ENCODE results near the gene FAM149B1.

DNA sequence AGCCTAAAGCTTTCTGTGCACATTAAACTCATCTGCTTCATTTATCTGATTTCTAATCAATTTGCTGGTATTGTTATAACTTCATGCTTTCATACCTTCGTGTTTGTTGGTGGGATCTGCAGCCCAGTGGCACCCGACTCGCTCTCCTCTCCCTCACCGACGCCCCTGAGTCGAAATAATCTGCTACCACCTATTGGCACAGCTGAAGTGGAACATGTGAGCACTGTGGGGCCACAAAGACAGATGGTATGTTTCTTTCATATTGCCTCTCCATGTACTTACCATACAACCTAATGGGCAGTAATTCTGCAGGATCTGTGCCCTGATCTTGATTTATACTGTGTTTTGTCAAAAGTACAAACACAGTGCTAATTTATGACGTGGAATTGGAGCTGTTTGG, 66.8 kb downstream of the FAM149B1 start:
- TF ChIP-seq POLR2A (IDR thresholded peaks at IDR 0.05): no peak
- TF ChIP-seq, protein P1, sequence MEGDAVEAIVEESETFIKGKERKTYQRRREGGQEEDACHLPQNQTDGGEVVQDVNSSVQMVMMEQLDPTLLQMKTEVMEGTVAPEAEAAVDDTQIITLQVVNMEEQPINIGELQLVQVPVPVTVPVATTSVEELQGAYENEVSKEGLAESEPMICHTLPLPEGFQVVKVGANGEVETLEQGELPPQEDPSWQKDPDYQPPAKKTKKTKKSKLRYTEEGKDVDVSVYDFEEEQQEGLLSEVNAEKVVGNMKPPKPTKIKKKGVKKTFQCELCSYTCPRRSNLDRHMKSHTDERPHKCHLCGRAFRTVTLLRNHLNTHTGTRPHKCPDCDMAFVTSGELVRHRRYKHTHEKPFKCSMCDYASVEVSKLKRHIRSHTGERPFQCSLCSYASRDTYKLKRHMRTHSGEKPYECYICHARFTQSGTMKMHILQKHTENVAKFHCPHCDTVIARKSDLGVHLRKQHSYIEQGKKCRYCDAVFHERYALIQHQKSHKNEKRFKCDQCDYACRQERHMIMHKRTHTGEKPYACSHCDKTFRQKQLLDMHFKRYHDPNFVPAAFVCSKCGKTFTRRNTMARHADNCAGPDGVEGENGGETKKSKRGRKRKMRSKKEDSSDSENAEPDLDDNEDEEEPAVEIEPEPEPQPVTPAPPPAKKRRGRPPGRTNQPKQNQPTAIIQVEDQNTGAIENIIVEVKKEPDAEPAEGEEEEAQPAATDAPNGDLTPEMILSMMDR (IDR thresholded peaks at IDR 0.05): no peak
